ENCODE measurements around the gene MVB12B. TPM values are rescaled to one million over a fixed set of nuclear protein-coding genes. Genes with fewer than 3 reads are reported as not detected.

The MVB12B gene
- total RNA-seq, 1 experiment from 2014 or later, result 9.4 TPM

- intact Hi-C loops (cut with micrococcal nuclease; ENCODE audit: unreplicated experiment), result no loop called here
- Histone ChIP-seq H3K4me1 (ENCODE audit: control insufficient read depth, insufficient read depth, low read length) (no peaks in the 10 kb centered on the region), H3K9me3 (ENCODE audit: control insufficient read depth, insufficient read depth, low read depth, low read length) (no peaks in the 10 kb centered on the region), H3K27me3 (ENCODE audit: control insufficient read depth, insufficient read depth, low read length) (no peaks in the 10 kb centered on the region), H3K27ac (ENCODE audit: low read length) (no peak overlapping the region), H3K36me3 (ENCODE audit: control insufficient read depth, insufficient read depth, low read length) (no peaks in the 10 kb centered on the region), H3K4me3 (ENCODE audit: low read depth in 2 of 2, low read length in 2 of 2) (no peak overlapping the region)
- CTCF ChIA-PET, result no interaction called here
- TF ChIP-seq CTCF (IDR thresholded peaks at IDR 0.05), result no peak
- no peak for TF ChIP-seq SIN3A (IDR thresholded peaks at IDR 0.05; ENCODE audit: borderline replicate concordance, insufficient read depth, low read depth, low read length)
- no peak for TF ChIP-seq REST (IDR thresholded peaks at IDR 0.05; ENCODE audit: insufficient read depth in 1 of 2, low read depth in 2 of 2, low read length in 1 of 2)
- TF ChIP-seq POLR2AphosphoS5 (IDR thresholded peaks at IDR 0.05; ENCODE audit: low read depth, low read length), result no peak
- no peak for TF ChIP-seq TCF7L2 (IDR thresholded peaks at IDR 0.05; ENCODE audit: low read depth, low read length)
- POLR2A ChIA-PET, result no interaction called here
- no TSS peak for BruUV-seq (replicated peaks)
- in situ Hi-C loops (cut with HindIII; ENCODE audit: low pct_unique_long_range_greater_than_20kb, low sequenced_read_pairs), result no loop called here
- DNase-seq (ENCODE audit: low read depth, low spot score) (no peak), ATAC-seq (no peak)
Measured at GRCh38 chr9:126312584-126313551, 13.8 kb upstream of the MVB12B start.

- ATAC-seq, result no peak
- in situ Hi-C loops (cut with HindIII; ENCODE audit: low pct_unique_long_range_greater_than_20kb, low sequenced_read_pairs), result no loop called here
- H3K9me3 ChIP-seq (ENCODE audit: control insufficient read depth, insufficient read depth, low read depth, low read length), result no peaks in the 10 kb centered on the region
- BruUV-seq (replicated peaks), result no TSS peak
- H3K4me3 ChIP-seq (ENCODE audit: low read depth in 2 of 2, low read length in 2 of 2), result no peak overlapping the region
- no peak for TF ChIP-seq SIN3A (IDR thresholded peaks at IDR 0.05; ENCODE audit: borderline replicate concordance, insufficient read depth, low read depth, low read length)
- TF ChIP-seq CTCF (IDR thresholded peaks at IDR 0.05), result no peak
- no peak for TF ChIP-seq REST (IDR thresholded peaks at IDR 0.05; ENCODE audit: insufficient read depth in 1 of 2, low read depth in 2 of 2, low read length in 1 of 2)
- TF ChIP-seq TCF7L2 (IDR thresholded peaks at IDR 0.05; ENCODE audit: low read depth, low read length), result no peak
- TF ChIP-seq POLR2AphosphoS5 (IDR thresholded peaks at IDR 0.05; ENCODE audit: low read depth, low read length), result no peak
- no peaks in the 10 kb centered on the region for H3K36me3 ChIP-seq (ENCODE audit: control insufficient read depth, insufficient read depth, low read length)
- H3K4me1 ChIP-seq (ENCODE audit: control insufficient read depth, insufficient read depth, low read length), result no peaks in the 10 kb centered on the region
- no peaks in the 10 kb centered on the region for H3K27me3 ChIP-seq (ENCODE audit: control insufficient read depth, insufficient read depth, low read length)
- ChIA-PET CTCF (interaction anchor here (0.9 kb wide), 1 partner anchor 83 kb away, joined by 3 read pairs; no protein-coding TSS in a partner anchor), POLR2A (no interaction called here)
- intact Hi-C loops (cut with micrococcal nuclease; ENCODE audit: unreplicated experiment), result no loop called here
- H3K27ac ChIP-seq (ENCODE audit: low read length), result no peak overlapping the region
- no peak for DNase-seq (ENCODE audit: low read depth, low spot score)
Measured at GRCh38 chr9:126316085-126316655, 10.5 kb upstream of the MVB12B start.
